COLO668 (cell line): Measurements from ENCODE around the gene SRGAP2B.
"Not testable (repeated sequence)": the region's sequence is repeated elsewhere in the genome, so short reads cannot be mapped to it uniquely, and the experiment has no call there.

Source experiments
- DNase-seq: peaks from one replicate; lab custom pipeline; 2025; ENCODE audit not compliant: unreplicated experiment; lab: John Stamatoyannopoulos, UW

The SRGAP2B gene

GRCh38 chr1:145000074-145000742 is 94.9 kb downstream of the SRGAP2B start:
- DNase-seq = not testable (repeated sequence)

- not testable (repeated sequence) for DNase-seq
Measured at GRCh38 chr1:144998981-144999273, 96.2 kb downstream of the SRGAP2B start.

GRCh38 chr1:144998134-144998980 is 96.8 kb downstream of the SRGAP2B start:
- DNase-seq = not testable (repeated sequence)

GRCh38 chr1:144995833-144996410 is 99.2 kb downstream of the SRGAP2B start:
- DNase-seq = not testable (repeated sequence)

GRCh38 chr1:144992915-144993314 is 102.2 kb downstream of the SRGAP2B start:
- DNase-seq = not testable (repeated sequence)

GRCh38 chr1:144990611-144991010 is 104.5 kb downstream of the SRGAP2B start:
- DNase-seq = not testable (repeated sequence)

GRCh38 chr1:144987131-144987530 is 108.0 kb downstream of the SRGAP2B start:
- not testable (repeated sequence) for DNase-seq

GRCh38 chr1:144986171-144986860 is 108.8 kb downstream of the SRGAP2B start:
- DNase-seq = not testable (repeated sequence)

- DNase-seq = not testable (repeated sequence)
Measured at GRCh38 chr1:144985550-144986170, 109.5 kb downstream of the SRGAP2B start.

GRCh38 chr1:144982802-144983525 is 112.2 kb downstream of the SRGAP2B start:
- not testable (repeated sequence) for DNase-seq

GRCh38 chr1:144981157-144981556 is 114.0 kb downstream of the SRGAP2B start:
- DNase-seq = not testable (repeated sequence)

- DNase-seq = not testable (repeated sequence)
Measured at GRCh38 chr1:144979960-144980595, 115.0 kb downstream of the SRGAP2B start.

- DNase-seq = not testable (repeated sequence)
Measured at GRCh38 chr1:144977856-144978255, 117.3 kb downstream of the SRGAP2B start.

GRCh38 chr1:144971936-144972335 is 123.2 kb downstream of the SRGAP2B start:
- DNase-seq = not testable (repeated sequence)

- DNase-seq = not testable (repeated sequence)
Measured at GRCh38 chr1:144966488-144966887, 128.6 kb downstream of the SRGAP2B start.

GRCh38 chr1:144964765-144965164 is 130.4 kb downstream of the SRGAP2B start:
- DNase-seq = not testable (repeated sequence)

- DNase-seq = not testable (repeated sequence)
Measured at GRCh38 chr1:144964186-144964585, 130.9 kb downstream of the SRGAP2B start.

GRCh38 chr1:144963571-144963970 is 131.6 kb downstream of the SRGAP2B start:
- DNase-seq = not testable (repeated sequence)
